ENCODE measurements around the gene DIS3. TPM values are rescaled to one million over a fixed set of nuclear protein-coding genes. Genes with fewer than 3 reads are reported as not detected.

DIS3 gene
- total and polyA plus RNA-seq, 2 of the 13 experiments (the other 11 are each of a cell fraction or from before 2014, with no cell fraction given), result 13.2 to 35.0 TPM

GRCh38 chr13:72781451-72782439 is at the start of gene DIS3, which contains the start of gene PIBF1 (continued):
- TF ChIP-seq ZBTB40 (IDR thresholded peaks at IDR 0.05) (peak; percentile 84), ZBTB40 (CRISPR knock-in tag; IDR thresholded peaks at IDR 0.05) (0 out of 2 replicates have a peak, but pooled peaks have one; percentile 17), STAT5B (CRISPR knock-in tag; IDR thresholded peaks at IDR 0.05) (no peak), ZNF224 (CRISPR knock-in tag; IDR thresholded peaks at IDR 0.05) (no peak), ZNF317 (CRISPR knock-in tag; IDR thresholded peaks at IDR 0.05) (peak; percentile 74; the same call in 1 of the 2 replicates), ZNF577 (CRISPR knock-in tag; IDR thresholded peaks at IDR 0.05; ENCODE audit: borderline replicate concordance, low read depth) (no peak), RFX3 (CRISPR knock-in tag; IDR thresholded peaks at IDR 0.05) (peak; percentile 84), ZNF382 (CRISPR knock-in tag; IDR thresholded peaks at IDR 0.05; ENCODE audit: borderline replicate concordance) (no peak), REL (CRISPR knock-in tag; conservative IDR thresholded peaks at IDR 0.05) (0 out of 2 replicates have a peak, but pooled peaks have one; percentile 17), ZNF451 (CRISPR knock-in tag; IDR thresholded peaks at IDR 0.05) (peak; percentile 78), YEATS2 (CRISPR knock-in tag; IDR thresholded peaks at IDR 0.05; ENCODE audit: borderline replicate concordance) (peak; percentile 95), ZNF556 (CRISPR knock-in tag; IDR thresholded peaks at IDR 0.05; ENCODE audit: borderline replicate concordance) (peak; percentile 60), ZNF350 (CRISPR knock-in tag; IDR thresholded peaks at IDR 0.05; ENCODE audit: borderline replicate concordance, low read depth) (peak; percentile 72; the same call in 1 of the 2 replicates), ISL2 (CRISPR knock-in tag; IDR thresholded peaks at IDR 0.05) (peak; percentile 65)
- TF ChIP-seq, protein P1, sequence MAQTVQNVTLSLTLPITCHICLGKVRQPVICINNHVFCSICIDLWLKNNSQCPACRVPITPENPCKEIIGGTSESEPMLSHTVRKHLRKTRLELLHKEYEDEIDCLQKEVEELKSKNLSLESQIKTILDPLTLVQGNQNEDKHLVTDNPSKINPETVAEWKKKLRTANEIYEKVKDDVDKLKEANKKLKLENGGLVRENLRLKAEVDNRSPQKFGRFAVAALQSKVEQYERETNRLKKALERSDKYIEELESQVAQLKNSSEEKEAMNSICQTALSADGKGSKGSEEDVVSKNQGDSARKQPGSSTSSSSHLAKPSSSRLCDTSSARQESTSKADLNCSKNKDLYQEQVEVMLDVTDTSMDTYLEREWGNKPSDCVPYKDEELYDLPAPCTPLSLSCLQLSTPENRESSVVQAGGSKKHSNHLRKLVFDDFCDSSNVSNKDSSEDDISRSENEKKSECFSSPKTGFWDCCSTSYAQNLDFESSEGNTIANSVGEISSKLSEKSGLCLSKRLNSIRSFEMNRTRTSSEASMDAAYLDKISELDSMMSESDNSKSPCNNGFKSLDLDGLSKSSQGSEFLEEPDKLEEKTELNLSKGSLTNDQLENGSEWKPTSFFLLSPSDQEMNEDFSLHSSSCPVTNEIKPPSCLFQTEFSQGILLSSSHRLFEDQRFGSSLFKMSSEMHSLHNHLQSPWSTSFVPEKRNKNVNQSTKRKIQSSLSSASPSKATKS (CRISPR knock-in tag; IDR thresholded peaks at IDR 0.05), result no peak
- TF ChIP-seq, protein P2, sequence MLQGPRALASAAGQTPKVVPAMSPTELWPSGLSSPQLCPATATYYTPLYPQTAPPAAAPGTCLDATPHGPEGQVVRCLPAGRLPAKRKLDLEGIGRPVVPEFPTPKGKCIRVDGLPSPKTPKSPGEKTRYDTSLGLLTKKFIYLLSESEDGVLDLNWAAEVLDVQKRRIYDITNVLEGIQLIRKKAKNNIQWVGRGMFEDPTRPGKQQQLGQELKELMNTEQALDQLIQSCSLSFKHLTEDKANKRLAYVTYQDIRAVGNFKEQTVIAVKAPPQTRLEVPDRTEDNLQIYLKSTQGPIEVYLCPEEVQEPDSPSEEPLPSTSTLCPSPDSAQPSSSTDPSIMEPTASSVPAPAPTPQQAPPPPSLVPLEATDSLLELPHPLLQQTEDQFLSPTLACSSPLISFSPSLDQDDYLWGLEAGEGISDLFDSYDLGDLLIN (CRISPR knock-in tag; IDR thresholded peaks at IDR 0.05; ENCODE audit: borderline replicate concordance), result 0 out of 2 replicates have a peak, but pooled peaks have one; percentile 15

All from HepG2 (cell line).